GM12874 (cell line): ENCODE results near the gene SNRPB.

Experiments used
- CTCF ChIP-seq: IDR thresholded peaks from 2 replicates; pipeline ENCODE4 v1.5.1; 2011; ENCODE audit warnings: low read depth, mild to moderate bottlenecking, control low read depth, low read length, moderate library complexity; ENCODE audit not compliant: insufficient read depth

SNRPB gene

DNA sequence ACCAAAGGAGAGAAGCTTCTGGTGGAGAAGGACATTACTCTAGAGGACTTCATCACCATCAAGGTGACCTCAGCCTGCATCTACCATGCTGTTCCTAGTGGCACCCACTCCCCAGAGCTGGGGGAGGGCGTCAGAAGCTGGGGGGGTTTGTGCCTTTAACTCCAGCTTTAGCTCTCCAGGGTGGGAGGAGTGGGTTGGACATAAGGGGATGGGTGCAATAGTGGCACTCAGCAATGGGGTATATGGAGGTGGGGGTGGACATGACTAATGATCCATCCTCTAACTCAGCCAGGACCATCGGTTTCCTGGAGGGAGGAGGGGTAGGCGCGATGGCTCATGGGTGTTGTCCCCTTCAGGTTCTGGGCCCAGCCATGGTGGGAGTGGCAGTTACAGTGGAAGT lies 40.1 kb downstream of the SNRPB start:
- no peak for TF ChIP-seq CTCF

DNA sequence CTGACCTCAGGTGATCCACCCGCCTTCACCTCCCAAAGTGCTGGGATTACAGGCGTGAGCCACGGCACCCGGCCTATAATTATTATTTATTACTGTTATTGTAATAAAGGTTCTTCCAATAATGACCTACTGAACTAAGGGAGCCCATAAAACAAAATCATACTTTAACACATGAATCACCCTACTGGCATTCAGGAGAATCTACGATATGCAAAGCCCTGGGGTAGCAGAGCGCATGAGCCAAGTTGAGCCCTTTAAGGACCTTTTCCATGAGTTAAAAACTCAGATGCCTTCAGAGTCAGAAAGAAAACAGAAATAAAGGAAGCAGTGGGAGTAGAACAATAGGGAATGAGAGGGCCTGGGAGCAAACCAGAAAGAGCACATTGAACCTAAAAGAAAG lies 41.5 kb downstream of the SNRPB start:
- no peak for TF ChIP-seq CTCF

DNA sequence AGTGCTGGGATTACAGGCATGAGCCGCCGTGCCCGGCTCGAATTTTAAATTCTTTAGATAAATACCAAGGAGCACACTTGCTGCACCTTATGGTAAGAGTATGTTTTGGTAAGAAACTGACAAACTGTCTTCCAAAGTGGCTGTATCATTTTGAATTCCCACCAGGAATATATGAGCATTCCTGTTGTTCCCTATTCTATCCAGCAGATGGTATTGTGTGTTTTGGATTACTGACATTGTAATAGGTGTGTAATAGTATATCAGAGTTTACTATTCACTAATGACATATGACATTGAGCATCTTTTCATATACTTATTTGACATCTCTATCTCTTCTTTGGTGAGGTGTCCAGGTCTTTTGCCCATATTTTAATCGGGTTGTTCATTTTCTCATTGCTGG lies 49.3 kb downstream of the SNRPB start:
- TF ChIP-seq CTCF, result no peak

GRCh38 chr20:2420510-2420909 lies 50.1 kb downstream of the SNRPB start:
- no peak for TF ChIP-seq CTCF

- TF ChIP-seq CTCF, result no peak
These were observed 52.2 kb downstream of the SNRPB start for GRCh38 chr20:2418388-2418787.

GRCh38 chr20:2417213-2417541 lies 53.4 kb downstream of the SNRPB start:
- no peak for TF ChIP-seq CTCF

- TF ChIP-seq CTCF, result no peak
These were observed 53.9 kb downstream of the SNRPB start for GRCh38 chr20:2416541-2417212.
